ENCODE results near the gene PKDREJ.

DNA sequence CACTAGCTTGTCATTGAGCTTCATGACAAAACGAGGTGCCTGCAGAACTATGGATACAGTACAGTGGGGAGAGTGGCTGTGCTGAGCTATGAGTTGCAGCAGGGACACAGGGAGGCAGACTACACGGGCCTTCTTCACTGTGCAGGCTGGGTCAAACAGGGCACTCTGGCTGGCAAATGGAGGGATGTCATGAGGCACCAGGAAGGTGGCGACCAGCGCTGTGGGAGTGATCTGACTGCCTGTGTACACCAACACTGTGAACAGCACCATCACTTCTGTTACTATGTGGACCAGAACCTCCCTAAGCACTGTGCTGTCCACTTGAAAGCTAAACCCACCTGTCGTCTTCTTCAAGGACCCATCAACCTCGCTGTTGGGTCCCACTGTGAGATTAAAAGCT, 3.1 kb downstream of the PKDREJ start:
- TF ChIP-seq POLR2A (IDR thresholded peaks at IDR 0.05) (no peak), CTCF (IDR thresholded peaks at IDR 0.05) (no peak)

Data from thyroid gland (tissue), 4 donors.